Colonic mucosa (tissue), 4 donors: ENCODE data around the gene TPRN. TPM values are rescaled to one million over a fixed set of nuclear protein-coding genes. Genes with fewer than 3 reads are reported as not detected.
A peak's percentile ranks its signal among the peaks of the same experiment; 100 is the strongest.

Experiments
- DNase-seq: peaks from one replicate; pipeline ENCODE4 v3.0.0-alpha.2; 2020
- H3K27ac ChIP-seq: fragments of 200-600 bp; one replicate; pipeline ENCODE4 v1.8.0; 2021
- H3K27me3 ChIP-seq: fragments of 200-600 bp; one replicate; pipeline ENCODE4 v1.8.0; 2021
- H3K36me3 ChIP-seq: fragments of 200-600 bp; one replicate; pipeline ENCODE4 v1.8.0; 2021
- H3K4me1 ChIP-seq: fragments of 200-600 bp; one replicate; pipeline ENCODE4 v1.8.0; 2021; ENCODE audit warnings: mild to moderate bottlenecking
- H3K4me3 ChIP-seq: fragments of 200-600 bp; one replicate; pipeline ENCODE4 v1.8.0; 2021
- H3K9ac ChIP-seq, 2 donors: one replicate each; pipeline ENCODE4 v1.7.0; 2013; ENCODE audit warnings: control low read depth in 2 of 2, low read depth in 2 of 2, low read length in 2 of 2
- H3K9me3 ChIP-seq: fragments of 200-600 bp; one replicate; pipeline ENCODE4 v1.8.0; 2021
- intact Hi-C: fragments of 100-400 bp; cut with DNase I; formaldehyde crosslinking; loops from one replicate; pipeline ENCODE4 v1.14.1; 2022
- total RNA-seq, 2 donors: library from RNA; stranded (reverse); fragmentation: NEBNext Ultra II Directional in 1 of 2; extraction: Animal tissue kit (Norgen Biotek cat#: 25700) in 1 of 2; gene quantifications; one replicate each; pipeline ENCODE4 v1.2.1, GENCODE V29; 2021
- TF ChIP-seq, protein P1 (sequence below): fragments of 200-600 bp; IDR thresholded peaks from one replicate; pipeline ENCODE4 v1.8.0; 2022; ENCODE audit warnings: antibody characterized with exemption, mild to moderate bottlenecking
- donor health status: healthy.
- donor health status: DM: no; HTN: no; CAD: no.
- donor health status: DM: no; HTN: no; CAD: no.

TPRN gene
- total RNA-seq, 2 donors from 2014 or later, result 83.1 to 124 TPM

DNA sequence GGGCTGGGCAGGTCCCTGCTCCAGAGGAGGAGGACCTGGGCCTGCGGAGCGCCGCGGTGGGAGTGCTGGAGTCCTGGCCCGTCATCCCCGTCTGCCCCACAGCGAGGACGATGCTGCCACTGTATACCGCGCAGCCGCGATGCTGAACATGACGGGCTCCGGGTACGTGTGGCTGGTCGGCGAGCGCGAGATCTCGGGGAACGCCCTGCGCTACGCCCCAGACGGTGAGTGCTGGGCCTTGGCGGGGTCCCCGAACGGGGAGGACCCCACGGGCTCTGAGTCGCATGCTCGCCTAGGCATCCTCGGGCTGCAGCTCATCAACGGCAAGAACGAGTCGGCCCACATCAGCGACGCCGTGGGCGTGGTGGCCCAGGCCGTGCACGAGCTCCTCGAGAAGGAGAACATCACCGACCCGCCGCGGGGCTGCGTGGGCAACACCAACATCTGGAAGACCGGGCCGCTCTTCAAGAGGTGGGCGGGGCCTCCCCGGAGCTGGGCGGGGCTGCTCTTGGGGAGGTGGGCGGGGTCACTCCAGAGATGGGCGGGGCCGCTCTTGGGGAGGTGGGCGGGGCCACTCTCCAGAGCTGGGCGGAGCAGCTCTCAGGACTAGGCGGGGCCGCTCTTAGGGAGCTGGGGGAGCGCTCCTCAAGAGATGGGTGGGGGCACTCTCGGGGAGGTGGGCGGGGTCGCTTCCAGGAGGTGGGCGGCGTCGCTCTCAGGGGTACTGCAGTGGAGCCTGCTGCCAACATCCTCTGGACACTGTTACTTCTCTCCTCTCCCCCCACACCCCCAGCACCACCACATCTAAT, 43.8 kb downstream of the TPRN start:
- DNase-seq, result peak; percentile 61
- peaks cover 56% of the 10 kb centered on the region for H3K27me3 ChIP-seq
- intact Hi-C loops, result no loop called here

DNA sequence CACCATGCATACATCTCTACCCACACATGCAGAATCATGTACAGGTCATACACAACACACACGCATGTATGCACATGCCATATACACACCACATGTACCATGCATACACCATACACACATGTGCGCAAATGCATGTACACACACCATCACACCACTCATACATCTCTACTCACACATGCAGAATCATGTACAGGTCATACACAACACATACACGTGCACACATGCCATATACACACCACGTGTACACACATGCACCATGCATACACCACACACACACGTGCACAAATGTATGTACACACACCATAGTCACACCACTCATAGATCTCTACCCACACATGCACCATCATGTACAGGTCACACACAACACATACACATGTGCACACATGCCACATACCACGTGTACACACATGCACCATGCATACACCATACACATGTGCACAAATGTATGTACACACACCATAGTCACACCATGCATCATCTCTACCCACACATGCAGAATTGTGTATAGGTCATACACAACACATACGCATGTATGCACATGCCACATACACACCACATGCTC, 47.6 kb downstream of the TPRN start:
- Histone ChIP-seq H3K4me3 (no peak overlapping the region), H3K27ac (no peak overlapping the region), H3K9me3 (no peaks in the 10 kb centered on the region), H3K36me3 (no peaks in the 10 kb centered on the region), H3K27me3 (peaks cover 25% of the 10 kb centered on the region), H3K4me1 (no peaks in the 10 kb centered on the region), H3K9ac (no peak overlapping the region)
- no peak for DNase-seq
- TF ChIP-seq, protein P1, sequence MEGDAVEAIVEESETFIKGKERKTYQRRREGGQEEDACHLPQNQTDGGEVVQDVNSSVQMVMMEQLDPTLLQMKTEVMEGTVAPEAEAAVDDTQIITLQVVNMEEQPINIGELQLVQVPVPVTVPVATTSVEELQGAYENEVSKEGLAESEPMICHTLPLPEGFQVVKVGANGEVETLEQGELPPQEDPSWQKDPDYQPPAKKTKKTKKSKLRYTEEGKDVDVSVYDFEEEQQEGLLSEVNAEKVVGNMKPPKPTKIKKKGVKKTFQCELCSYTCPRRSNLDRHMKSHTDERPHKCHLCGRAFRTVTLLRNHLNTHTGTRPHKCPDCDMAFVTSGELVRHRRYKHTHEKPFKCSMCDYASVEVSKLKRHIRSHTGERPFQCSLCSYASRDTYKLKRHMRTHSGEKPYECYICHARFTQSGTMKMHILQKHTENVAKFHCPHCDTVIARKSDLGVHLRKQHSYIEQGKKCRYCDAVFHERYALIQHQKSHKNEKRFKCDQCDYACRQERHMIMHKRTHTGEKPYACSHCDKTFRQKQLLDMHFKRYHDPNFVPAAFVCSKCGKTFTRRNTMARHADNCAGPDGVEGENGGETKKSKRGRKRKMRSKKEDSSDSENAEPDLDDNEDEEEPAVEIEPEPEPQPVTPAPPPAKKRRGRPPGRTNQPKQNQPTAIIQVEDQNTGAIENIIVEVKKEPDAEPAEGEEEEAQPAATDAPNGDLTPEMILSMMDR, result no peak
- intact Hi-C loops, result no loop called here

More for the DNA sequence above, 43.8 kb downstream of the TPRN start:
- Histone ChIP-seq H3K4me3 (no peak overlapping the region), H3K4me1 (no peaks in the 10 kb centered on the region), H3K27ac (no peak overlapping the region), H3K36me3 (no peaks in the 10 kb centered on the region), H3K9me3 (no peaks in the 10 kb centered on the region), H3K9ac (no peak overlapping the region)
- TF ChIP-seq, protein P1, result no peak

DNA sequence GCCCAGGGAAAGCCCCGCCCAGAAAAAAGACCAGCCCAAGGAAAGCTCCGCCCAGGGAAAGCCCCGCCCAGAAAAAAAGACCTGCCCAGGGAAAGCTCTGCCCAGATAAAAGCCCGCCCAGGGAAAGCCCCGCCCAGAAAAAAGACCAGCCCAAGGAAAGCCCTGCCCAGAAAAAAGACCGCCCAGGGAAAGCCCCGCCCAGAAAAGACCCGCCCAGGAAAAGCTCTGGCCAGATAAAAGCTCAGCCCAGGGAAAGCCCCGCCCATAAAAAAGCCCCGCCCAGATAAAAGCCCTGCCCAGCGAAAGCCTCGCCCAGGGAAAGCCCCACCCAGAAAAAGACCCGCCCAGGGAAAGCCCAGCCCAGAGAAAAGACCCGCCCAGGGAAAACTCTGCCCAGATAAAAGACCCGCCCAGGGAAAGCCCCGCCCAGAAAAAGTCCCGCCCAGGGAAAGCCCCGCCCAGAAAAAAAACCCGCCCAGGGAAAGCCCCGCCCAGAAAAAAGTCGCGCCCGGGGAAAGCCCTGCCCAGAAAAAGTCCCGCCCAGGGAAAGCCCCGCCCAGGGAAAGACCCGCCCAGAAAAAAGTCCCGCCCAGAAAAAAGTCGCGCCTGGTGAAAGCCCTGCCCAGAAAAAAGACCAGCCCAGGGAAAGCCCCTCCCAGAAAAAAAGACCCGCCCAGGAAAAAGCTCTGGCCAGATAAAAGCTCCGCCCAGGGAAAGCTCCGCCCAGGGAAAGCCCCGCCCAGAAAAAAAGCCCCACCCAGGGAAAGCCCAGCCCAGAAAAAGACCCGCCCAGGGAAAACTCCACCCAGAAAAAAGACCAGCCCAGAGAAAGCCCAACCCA, 49.7 kb downstream of the TPRN start:
- Histone ChIP-seq H3K4me1 (no peaks in the 10 kb centered on the region), H3K36me3 (no peaks in the 10 kb centered on the region), H3K27me3 (peaks cover 13% of the 10 kb centered on the region), H3K9me3 (no peaks in the 10 kb centered on the region), H3K27ac (no peak overlapping the region), H3K9ac (no peak overlapping the region), H3K4me3 (no peak overlapping the region)
- intact Hi-C loops, result no loop called here
- peak; percentile 84 for DNase-seq
- TF ChIP-seq, protein P1, result no peak

DNA sequence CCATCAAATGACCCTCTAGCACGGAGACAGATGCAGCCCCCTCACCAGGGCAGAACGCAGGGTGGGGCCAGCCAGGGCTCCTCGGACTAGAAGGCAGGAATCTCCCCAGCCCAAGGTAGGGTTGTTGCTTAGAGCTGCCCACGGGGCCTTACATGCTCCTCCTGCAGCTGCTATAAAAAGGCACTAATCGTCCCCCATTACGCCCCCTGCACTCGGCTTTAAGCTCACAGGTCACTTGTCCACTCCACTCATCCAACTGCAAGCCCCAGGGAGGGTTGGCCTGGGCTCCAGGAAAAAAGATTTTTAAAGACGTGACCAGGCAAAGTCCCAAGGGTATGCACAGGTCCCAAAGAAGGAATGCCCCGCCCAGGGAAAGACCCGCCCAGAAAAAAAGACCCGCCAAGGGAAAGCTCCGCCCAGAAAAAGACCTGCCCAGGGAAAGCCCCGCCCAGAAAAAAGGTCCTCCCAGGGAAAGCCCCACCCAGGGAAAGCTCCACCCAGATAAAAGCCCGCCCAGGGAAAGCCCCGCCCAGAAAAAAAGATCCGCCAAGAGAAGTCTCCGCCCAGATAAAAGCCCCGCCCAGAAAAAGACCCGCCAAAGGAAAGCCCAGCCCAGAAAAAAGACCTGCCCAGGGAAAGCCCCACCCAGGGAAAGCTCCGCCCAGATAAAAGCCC, 50.5 kb downstream of the TPRN start:
- Histone ChIP-seq H3K36me3 (no peaks in the 10 kb centered on the region), H3K4me1 (no peaks in the 10 kb centered on the region), H3K9ac (no peak overlapping the region), H3K9me3 (no peaks in the 10 kb centered on the region), H3K27me3 (peaks cover 5% of the 10 kb centered on the region), H3K4me3 (no peak overlapping the region), H3K27ac (no peak overlapping the region)
- DNase-seq, result peak; percentile 75
- intact Hi-C loops, result no loop called here
- TF ChIP-seq, protein P1, result no peak

DNA sequence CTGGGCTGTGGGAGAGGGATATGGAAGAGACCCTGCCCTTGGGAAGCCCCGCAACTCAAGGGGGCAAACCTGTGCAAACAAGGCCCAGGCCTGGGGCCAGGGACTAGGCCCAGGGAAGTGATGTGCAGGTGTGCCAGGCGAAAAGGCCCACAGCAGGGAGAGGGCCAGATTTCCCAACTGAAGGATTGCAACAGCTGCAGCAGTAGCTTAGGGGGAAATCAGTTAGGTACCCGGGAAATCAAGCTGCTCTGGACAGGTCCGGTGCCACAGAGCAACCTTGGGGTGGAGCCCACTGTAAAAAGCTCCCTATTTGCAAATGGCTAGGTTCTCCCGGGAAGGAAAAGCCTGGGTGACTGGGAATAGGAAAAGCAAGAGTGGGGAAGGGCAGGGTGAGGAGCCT, 51.2 kb downstream of the TPRN start:
- H3K4me3 ChIP-seq, result no peak overlapping the region
- H3K27ac ChIP-seq, result no peak overlapping the region
- TF ChIP-seq, protein P1, result no peak
- no peaks in the 10 kb centered on the region for H3K36me3 ChIP-seq
- no peaks in the 10 kb centered on the region for H3K4me1 ChIP-seq
- DNase-seq, result no peak
- peaks cover 4% of the 10 kb centered on the region for H3K27me3 ChIP-seq
- no peak overlapping the region for H3K9ac ChIP-seq
- no peaks in the 10 kb centered on the region for H3K9me3 ChIP-seq
- intact Hi-C loops, result no loop called here
